ENCODE data around the gene BEND6.

- TF ChIP-seq EZH2 (IDR thresholded peaks at IDR 0.05; ENCODE audit: low read length, unreplicated experiment) (no peak), CTCF (conservative IDR thresholded peaks at IDR 0.05; ENCODE audit: low read depth, low read length) (peak; percentile 44; the same call in 1 of the 2 replicates)
Measured at GRCh38 chr6:56961151-56961550, 6.2 kb downstream of the BEND6 start.
